ENCODE measurements around the gene EMC6. TPM values are rescaled to one million over a fixed set of nuclear protein-coding genes. Genes with fewer than 3 reads are reported as not detected.

Gene EMC6
- total and polyA plus RNA-seq, 8 donors, result 15.9 to 37.6 (median 23.0) TPM

DNA sequence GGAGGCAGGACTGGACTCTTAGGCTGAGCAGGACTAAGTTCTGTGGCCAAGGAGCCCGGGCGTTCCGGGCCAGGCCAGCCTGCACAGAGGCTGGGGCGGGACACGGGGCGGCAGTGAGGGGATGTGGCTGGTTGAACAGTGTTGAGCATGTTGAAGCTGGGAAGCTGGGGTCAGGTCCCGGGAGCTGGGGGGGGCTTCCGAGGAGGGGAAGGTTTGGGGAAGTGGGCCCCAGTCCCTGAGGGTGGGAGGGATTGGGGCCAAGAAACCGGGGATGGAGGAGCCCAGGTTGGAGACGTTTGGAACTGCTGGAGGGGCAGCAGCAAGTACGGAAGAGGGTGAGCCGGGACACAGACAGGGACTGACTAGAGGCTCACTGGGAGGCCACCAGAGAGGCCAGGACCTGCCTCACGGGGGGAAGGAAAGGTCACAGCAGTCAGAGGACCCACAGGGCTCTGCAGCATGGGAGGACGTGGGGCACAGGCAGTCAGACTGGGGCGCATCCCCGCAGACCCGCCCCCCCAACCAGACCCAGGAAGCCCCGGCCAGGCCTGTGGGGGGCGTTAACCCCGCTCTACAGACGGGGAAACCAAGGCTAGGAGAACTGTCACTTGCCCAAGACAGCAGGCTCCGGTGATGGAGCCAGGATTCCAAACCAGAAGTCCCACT, 9.7 kb upstream of the EMC6 start:
- DNase-seq, result no peak
- TF ChIP-seq, protein P1, sequence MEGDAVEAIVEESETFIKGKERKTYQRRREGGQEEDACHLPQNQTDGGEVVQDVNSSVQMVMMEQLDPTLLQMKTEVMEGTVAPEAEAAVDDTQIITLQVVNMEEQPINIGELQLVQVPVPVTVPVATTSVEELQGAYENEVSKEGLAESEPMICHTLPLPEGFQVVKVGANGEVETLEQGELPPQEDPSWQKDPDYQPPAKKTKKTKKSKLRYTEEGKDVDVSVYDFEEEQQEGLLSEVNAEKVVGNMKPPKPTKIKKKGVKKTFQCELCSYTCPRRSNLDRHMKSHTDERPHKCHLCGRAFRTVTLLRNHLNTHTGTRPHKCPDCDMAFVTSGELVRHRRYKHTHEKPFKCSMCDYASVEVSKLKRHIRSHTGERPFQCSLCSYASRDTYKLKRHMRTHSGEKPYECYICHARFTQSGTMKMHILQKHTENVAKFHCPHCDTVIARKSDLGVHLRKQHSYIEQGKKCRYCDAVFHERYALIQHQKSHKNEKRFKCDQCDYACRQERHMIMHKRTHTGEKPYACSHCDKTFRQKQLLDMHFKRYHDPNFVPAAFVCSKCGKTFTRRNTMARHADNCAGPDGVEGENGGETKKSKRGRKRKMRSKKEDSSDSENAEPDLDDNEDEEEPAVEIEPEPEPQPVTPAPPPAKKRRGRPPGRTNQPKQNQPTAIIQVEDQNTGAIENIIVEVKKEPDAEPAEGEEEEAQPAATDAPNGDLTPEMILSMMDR (IDR thresholded peaks at IDR 0.05), result no peak
- peak; percentile 6 for ATAC-seq
- intact Hi-C loops (cut with DNase I), result no loop called here
- Histone ChIP-seq H3K36me3 (peaks cover 0 to 64% of the 10 kb centered on the region in 2 donors), H3K9me3 (no peaks in the 10 kb centered on the region), H3K27me3 (no peaks in the 10 kb centered on the region), H3K27ac (peak overlapping the region; percentile 33 to 64), H3K4me1 (peaks cover 0 to 17% of the 10 kb centered on the region in 2 donors), H3K4me3 (no peak overlapping the region)

DNA sequence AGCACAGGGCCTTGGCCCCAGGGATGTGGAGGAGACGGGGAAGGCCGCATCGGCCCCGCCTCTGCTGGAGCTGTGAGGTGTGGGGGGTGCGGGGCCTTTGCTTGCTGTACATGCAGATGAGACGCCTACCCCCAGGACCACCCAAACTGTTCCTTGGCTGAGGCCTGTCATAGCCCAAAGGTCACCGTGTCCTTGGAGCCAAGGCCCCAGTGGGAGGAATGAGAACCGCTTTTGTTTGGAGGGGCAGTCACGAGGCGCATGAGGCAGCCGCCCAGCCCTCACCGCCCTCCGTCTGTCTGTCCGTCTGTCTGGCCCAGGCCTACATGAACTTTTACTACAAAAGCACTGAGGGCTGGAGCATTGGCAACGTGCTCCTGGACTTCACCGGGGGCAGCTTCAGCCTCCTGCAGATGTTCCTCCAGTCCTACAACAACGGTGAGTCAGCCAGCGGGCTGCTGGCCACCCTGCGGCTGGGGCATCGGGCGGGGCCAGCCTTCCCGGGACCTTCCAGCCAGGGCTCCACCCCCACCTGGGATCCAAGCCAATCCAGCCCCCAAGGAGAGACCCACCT, 9.0 kb upstream of the EMC6 start:
- Histone ChIP-seq H3K4me3 (no peak overlapping the region), H3K9me3 (no peaks in the 10 kb centered on the region), H3K27me3 (no peaks in the 10 kb centered on the region), H3K36me3 (peaks cover 0 to 71% of the 10 kb centered on the region in 2 donors), H3K27ac (peak overlapping the region; percentile 33 to 64), H3K4me1 (peaks cover 0 to 17% of the 10 kb centered on the region in 2 donors)
- DNase-seq, result peak in 1 of 4 donors; percentile 66
- TF ChIP-seq, protein P1 (IDR thresholded peaks at IDR 0.05), result no peak
- intact Hi-C loops (cut with DNase I), result no loop called here
- peak; percentile 58 for ATAC-seq

DNA sequence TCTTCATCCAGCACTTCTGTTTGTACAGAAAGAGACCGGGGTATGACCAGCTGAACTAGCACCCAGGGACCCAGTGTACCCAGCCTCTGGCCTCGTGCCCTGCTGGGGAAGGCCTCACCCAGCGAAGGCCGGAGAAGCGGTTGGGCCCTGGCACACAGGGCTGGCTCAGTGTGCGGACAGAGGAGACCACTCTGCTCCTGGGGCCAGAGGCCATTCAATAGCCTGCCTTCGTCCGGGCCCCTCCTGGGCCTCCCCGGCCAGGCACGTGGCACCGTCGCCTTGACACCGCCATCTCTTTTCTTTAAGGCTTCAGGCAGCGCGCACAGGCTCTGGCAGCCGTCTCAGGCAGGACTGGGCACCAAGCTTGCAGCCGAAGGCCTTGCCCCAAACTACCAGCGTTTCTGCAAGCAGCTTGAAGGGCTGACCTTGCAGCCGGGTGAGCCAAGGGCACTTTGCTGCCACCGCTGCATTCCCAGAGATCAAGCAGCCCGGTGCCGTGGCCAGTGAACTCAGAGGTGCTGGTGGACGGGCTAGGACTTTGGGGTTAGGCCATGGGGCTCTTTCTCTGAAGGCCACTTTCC, 8.2 kb upstream of the EMC6 start:
- Histone ChIP-seq H3K4me1 (peaks cover 0 to 17% of the 10 kb centered on the region in 2 donors), H3K27ac (peak overlapping the region; percentile 33 to 64), H3K27me3 (no peaks in the 10 kb centered on the region), H3K9me3 (no peaks in the 10 kb centered on the region), H3K36me3 (peaks cover 0 to 71% of the 10 kb centered on the region in 2 donors), H3K4me3 (no peak overlapping the region)
- no peak for DNase-seq
- TF ChIP-seq, protein P1 (IDR thresholded peaks at IDR 0.05), result no peak
- intact Hi-C loops (cut with DNase I), result no loop called here
- no peak for ATAC-seq

DNA sequence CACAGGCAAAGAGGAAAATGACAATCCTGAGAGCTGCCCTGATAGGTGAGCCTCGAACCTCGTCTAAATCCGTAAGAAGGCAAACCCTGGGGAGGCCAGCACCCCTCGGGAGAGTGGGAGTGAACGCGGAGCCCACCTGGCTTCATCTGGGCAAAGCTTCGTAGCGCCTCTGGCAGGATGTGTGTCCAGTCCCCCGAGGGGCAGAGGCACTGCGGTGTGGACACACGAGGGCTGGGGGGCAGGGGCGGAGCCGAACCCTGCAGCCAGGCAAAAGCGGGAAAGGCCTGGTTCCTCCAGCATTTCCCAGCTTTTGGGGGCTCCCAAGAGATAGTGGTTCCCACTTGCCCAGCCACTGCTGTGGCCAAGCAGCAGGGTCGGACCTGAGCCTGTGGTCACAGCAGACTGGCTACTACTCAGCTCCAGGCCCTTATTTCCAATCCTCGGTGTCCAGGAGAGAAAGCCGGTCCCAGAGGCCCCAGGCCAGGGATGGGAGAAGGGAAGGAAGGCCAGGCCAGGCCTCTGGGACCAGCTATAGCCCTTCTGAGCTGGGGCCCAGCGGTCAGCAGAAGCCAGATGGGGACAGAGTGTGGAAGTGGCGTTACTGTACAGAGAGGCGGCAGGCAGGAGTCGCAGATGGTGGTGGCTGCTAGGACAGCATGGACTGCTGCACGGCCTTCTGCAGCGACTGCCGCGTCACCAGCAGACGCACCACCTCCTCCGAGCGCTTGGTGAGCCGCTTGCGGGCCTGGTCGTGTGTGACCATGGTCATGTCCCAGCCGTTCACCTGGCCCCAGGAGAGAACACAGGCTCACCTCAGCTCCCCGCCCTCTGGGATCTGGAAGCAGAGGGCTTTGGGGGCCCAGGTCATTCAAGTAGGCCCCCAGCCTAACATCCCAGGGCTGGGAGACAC, 5.3 kb upstream of the EMC6 start:
- TF ChIP-seq, protein P1 (IDR thresholded peaks at IDR 0.05), result no peak
- H3K9me3 ChIP-seq, result no peaks in the 10 kb centered on the region
- H3K27me3 ChIP-seq, result no peaks in the 10 kb centered on the region
- H3K4me1 ChIP-seq, result peaks cover 12 to 40% of the 10 kb centered on the region in 2 donors
- intact Hi-C loops (cut with DNase I), result no loop called here
- DNase-seq, result no peak
- no peak overlapping the region for H3K27ac ChIP-seq
- ATAC-seq, result no peak
- H3K4me3 ChIP-seq, result no peak overlapping the region
- H3K36me3 ChIP-seq, result peaks cover 0 to 62% of the 10 kb centered on the region in 2 donors

Data from left lung (tissue), 10 donors.